Aorta (tissue), 5 donors: ENCODE data around the gene BTBD9. TPM values are rescaled to one million over a fixed set of nuclear protein-coding genes. Genes with fewer than 3 reads are reported as not detected.

Experiments
- ATAC-seq: fragments of 200-7000 bp; cut with Tn5 transposase; one replicate; pipeline ENCODE4 v1.9.1; 2022; ENCODE audit warnings: moderate library complexity; ENCODE audit not compliant: low FRiP score
- DNase-seq, 2 donors: peaks; one replicate each; pipeline ENCODE4 v3.0.0-alpha.2; 2020
- H3K27ac ChIP-seq, 2 donors: one replicate each; pipeline ENCODE4 v1.5.1; 2013; ENCODE audit warnings: low read length in 2 of 2, mild to moderate bottlenecking in 2 of 2, moderate library complexity in 2 of 2, control low read depth in 1 of 2, inconsistent platforms in 1 of 2, low read depth in 1 of 2
- H3K27me3 ChIP-seq, 2 donors: one replicate each; pipeline ENCODE4 v1.6.1; 2013; ENCODE audit warnings: control low read depth in 1 of 2, low read length in 1 of 2, mild to moderate bottlenecking in 1 of 2, moderate library complexity in 1 of 2; ENCODE audit not compliant: insufficient read depth in 2 of 2, control insufficient read depth in 1 of 2
- H3K36me3 ChIP-seq, 2 donors: one replicate each; pipeline ENCODE4 v1.6.1; 2013; ENCODE audit warnings: control low read depth in 1 of 2, low read length in 1 of 2, mild to moderate bottlenecking in 1 of 2; ENCODE audit not compliant: insufficient read depth in 2 of 2, control insufficient read depth in 1 of 2
- H3K4me1 ChIP-seq, 2 donors: one replicate each; pipeline ENCODE4 v1.6.1; 2013; ENCODE audit warnings: low read length in 2 of 2, control low read depth in 1 of 2, mild to moderate bottlenecking in 1 of 2, moderate library complexity in 1 of 2; ENCODE audit not compliant: insufficient read depth in 2 of 2, control insufficient read depth in 1 of 2
- H3K4me3 ChIP-seq, 2 donors: one replicate each; pipeline ENCODE4 v1.5.1; 2013; ENCODE audit warnings: low read length in 2 of 2, control low read depth in 1 of 2, mild to moderate bottlenecking in 1 of 2
- H3K9me3 ChIP-seq: one replicate; pipeline ENCODE4 v1.6.1; 2013; ENCODE audit warnings: mild to moderate bottlenecking, low read length; ENCODE audit not compliant: control insufficient read depth
- WGBS, 2 donors: extraction: QIAGEN DNeasy Blood & Tissue Kit; methylation state at CpG; one replicate each; pipeline ENCODE4 v1.1.7; 2013; 5-methylcytosine and 5-hydroxymethylcytosine counted together
- intact Hi-C, 2 donors: fragments of 100-400 bp; cut with DNase I; formaldehyde crosslinking; loops; one replicate each; pipeline versions ENCODE4 v1.14.2 to v1.15.0; 2022
- polyA plus RNA-seq, 2 donors: library from polyadenylated mRNA; stranded (reverse); fragments of 200-250 nt; gene quantifications; one replicate each; pipeline ENCODE4 v1.2.3, GENCODE V29; 2013
- total RNA-seq, 2 donors: library from RNA; stranded (reverse); fragmentation: NEBNext Ultra II Directional; extraction: Animal tissue kit (Norgen Biotek cat#: 25700); gene quantifications; one replicate each; pipeline ENCODE4 v1.2.1, GENCODE V29; 2021
- donor health status: healthy with polysubstance abuse.
- donor health status: Bipolar disorder and iron deficiency.
- donor health status: DM: no; HTN: no; CAD: no.
- donor health status: DM: no; HTN: no; CAD: no.
- donor health status: DM: yes; HTN: yes; CAD: no.

The BTBD9 gene
- total and polyA plus RNA-seq, 4 donors: 1.5 to 23.6 (median 12.4) TPM

DNA sequence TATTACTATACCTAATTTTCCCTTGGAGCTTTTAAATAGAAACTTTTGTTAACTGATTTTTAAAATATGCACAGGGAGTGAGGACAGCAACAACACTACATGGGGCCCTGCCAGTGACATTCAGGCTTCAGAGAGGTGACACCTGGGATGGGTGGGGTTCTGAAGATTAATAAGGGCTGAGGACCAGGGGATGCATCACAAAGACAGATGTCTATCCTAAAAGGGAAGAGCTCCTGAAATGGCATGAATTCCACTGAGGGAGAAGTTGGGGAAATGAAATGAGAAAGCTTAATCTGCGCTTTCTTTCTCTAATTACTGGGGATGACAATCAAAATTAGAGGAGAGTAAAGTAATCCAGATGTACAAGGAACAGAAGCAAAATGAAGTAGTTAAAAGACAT is 162.8 kb downstream of the BTBD9 start:
- Histone ChIP-seq H3K4me1 (no peaks in the 10 kb centered on the region), H3K4me3 (no peak overlapping the region), H3K36me3 (no peaks in the 10 kb centered on the region), H3K27ac (no peak overlapping the region), H3K27me3 (no peaks in the 10 kb centered on the region), H3K9me3 (no peaks in the 10 kb centered on the region)
- DNase-seq: no peak
- 100% methylated on average over 1 of the region's 1 CpG for WGBS, 2 donors
- intact Hi-C loops: no loop called here
- ATAC-seq: no peak

GRCh38 chr6:38476141-38476540 is 163.6 kb downstream of the BTBD9 start:
- DNase-seq: no peak
- Histone ChIP-seq H3K27ac (no peak overlapping the region), H3K4me1 (no peaks in the 10 kb centered on the region), H3K36me3 (no peaks in the 10 kb centered on the region), H3K27me3 (peaks cover 0 to 2% of the 10 kb centered on the region in 2 donors), H3K4me3 (no peak overlapping the region), H3K9me3 (no peaks in the 10 kb centered on the region)
- no peak for ATAC-seq
- 93 to 99% methylated on average over 1 of the region's 1 CpG for WGBS, 2 donors
- intact Hi-C loops: no loop called here

GRCh38 chr6:38470548-38470947 is 169.2 kb downstream of the BTBD9 start:
- intact Hi-C loops: no loop called here
- H3K4me1 ChIP-seq: no peaks in the 10 kb centered on the region
- no peak for ATAC-seq
- no peak for DNase-seq
- H3K9me3 ChIP-seq: no peaks in the 10 kb centered on the region
- peaks cover 0 to 2% of the 10 kb centered on the region in 2 donors for H3K27me3 ChIP-seq
- no peak overlapping the region for H3K4me3 ChIP-seq
- no peaks in the 10 kb centered on the region for H3K36me3 ChIP-seq
- 98 to 99% methylated on average over 3 of the region's 3 CpGs for WGBS, 2 donors
- no peak overlapping the region for H3K27ac ChIP-seq

- no peaks in the 10 kb centered on the region for H3K4me1 ChIP-seq
- H3K36me3 ChIP-seq: no peaks in the 10 kb centered on the region
- peaks cover 0 to 2% of the 10 kb centered on the region in 2 donors for H3K27me3 ChIP-seq
- whole genome bisulfite sequencing, 2 donors: 87% methylated on average over 3 of the region's 3 CpGs
- H3K4me3 ChIP-seq: no peak overlapping the region
- no peak for ATAC-seq
- H3K9me3 ChIP-seq: no peaks in the 10 kb centered on the region
- no peak overlapping the region for H3K27ac ChIP-seq
- intact Hi-C loops: no loop called here
- DNase-seq: no peak
Measured at GRCh38 chr6:38467566-38467965, 172.2 kb downstream of the BTBD9 start.

DNA sequence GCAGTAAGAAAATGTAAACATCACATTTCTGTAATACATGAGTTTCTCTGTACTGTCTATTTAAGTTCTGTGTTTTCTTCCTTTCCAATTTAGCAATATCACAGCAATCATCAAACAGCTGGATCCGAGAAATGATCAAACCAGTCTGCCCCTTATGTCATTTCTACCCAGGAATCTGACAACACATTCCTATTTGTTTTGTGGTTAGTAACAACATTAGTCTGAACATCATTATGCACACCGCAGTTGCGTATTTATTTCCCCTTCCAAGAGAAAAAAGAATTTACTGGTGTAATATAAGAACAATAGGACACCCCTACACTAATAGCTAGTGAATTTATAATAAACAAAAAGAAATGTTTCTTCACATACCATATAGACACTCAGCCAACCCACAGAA is 179.5 kb downstream of the BTBD9 start:
- intact Hi-C loops: no loop called here
- WGBS, 2 donors: 96% methylated on average over 3 of the region's 3 CpGs
- ATAC-seq: no peak

GRCh38 chr6:38459291-38459690 is 180.4 kb downstream of the BTBD9 start:
- Histone ChIP-seq H3K4me3 (no peak overlapping the region), H3K27me3 (no peaks in the 10 kb centered on the region), H3K4me1 (no peaks in the 10 kb centered on the region), H3K9me3 (no peaks in the 10 kb centered on the region), H3K27ac (no peak overlapping the region), H3K36me3 (no peaks in the 10 kb centered on the region)
- intact Hi-C loops: no loop called here
- DNase-seq (no peak), ATAC-seq (no peak)
- WGBS, 2 donors: 96 to 97% methylated on average over 2 of the region's 2 CpGs

More for the DNA sequence above, 179.5 kb downstream of the BTBD9 start:
- H3K4me3 ChIP-seq: no peak overlapping the region
- H3K27ac ChIP-seq: no peak overlapping the region
- no peaks in the 10 kb centered on the region for H3K36me3 ChIP-seq
- no peaks in the 10 kb centered on the region for H3K9me3 ChIP-seq
- no peaks in the 10 kb centered on the region for H3K27me3 ChIP-seq
- no peak for DNase-seq
- no peaks in the 10 kb centered on the region for H3K4me1 ChIP-seq

DNA sequence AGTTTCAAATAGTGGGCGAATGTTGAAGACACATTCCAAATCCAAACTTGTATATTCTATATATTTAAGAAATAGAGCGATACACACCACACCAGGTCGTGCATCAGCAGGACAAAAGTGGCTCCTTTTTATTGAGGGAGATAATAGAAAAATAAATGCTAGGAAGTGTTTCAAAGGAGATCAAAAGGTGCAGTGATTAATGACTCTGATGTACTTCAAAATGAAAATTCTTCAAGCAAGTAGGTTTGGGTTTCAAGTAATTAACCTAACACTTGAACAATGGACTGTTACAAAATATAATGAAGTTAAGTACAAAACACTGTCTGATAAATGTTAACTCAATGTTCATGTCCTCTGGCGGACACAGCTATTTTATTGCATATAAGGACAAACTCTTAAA is 185.9 kb downstream of the BTBD9 start:
- Histone ChIP-seq H3K4me1 (no peaks in the 10 kb centered on the region), H3K4me3 (no peak overlapping the region), H3K27me3 (no peaks in the 10 kb centered on the region), H3K9me3 (no peaks in the 10 kb centered on the region), H3K36me3 (no peaks in the 10 kb centered on the region), H3K27ac (no peak overlapping the region)
- DNase-seq (no peak), ATAC-seq (no peak)
- 95 to 96% methylated on average over 4 of the region's 4 CpGs for WGBS, 2 donors
- intact Hi-C loops: no loop called here

DNA sequence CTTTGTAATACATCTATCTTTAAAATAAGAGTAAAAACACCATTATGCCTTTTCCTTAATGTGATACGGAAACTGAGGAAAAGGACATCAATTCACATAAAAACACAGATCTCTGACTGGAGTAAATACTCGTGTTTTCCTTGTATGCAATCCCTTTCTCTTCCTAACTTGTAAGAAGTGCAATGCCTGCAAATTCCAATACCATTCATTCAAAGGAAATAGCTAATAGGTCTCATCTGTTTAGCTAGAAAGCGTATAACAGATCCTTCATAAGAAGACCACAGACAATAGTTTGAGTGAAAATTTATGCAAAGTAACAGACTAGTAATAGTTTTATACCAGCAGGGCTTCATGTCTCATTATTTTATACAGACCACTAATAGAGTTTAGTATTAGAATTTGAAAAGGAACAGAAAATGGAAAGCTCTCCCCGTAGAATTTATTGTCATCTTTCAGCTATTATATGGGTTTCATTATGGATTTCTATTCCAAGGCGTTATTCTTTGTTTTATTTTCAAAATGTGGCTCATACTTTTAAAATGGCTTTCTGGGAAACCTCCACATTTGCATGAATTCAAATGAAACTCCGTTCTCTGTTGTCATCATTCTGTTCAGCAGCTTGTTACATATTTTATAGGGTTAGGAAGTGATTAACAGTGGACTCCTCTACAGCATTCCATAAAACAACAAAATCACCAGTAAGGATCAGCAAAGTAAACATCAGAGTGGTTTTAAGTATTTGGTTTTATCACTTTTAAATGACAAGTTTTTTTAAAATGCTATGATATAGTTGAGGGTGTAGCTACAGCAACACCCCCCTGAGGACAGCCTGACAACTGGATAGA is 186.7 kb downstream of the BTBD9 start:
- ATAC-seq (no peak), DNase-seq (no peak)
- Histone ChIP-seq H3K36me3 (no peaks in the 10 kb centered on the region), H3K9me3 (no peaks in the 10 kb centered on the region), H3K4me3 (no peak overlapping the region), H3K4me1 (no peaks in the 10 kb centered on the region), H3K27me3 (no peaks in the 10 kb centered on the region), H3K27ac (no peak overlapping the region)
- intact Hi-C loops: no loop called here
- WGBS, 2 donors: 84 to 91% methylated on average over 6 of the region's 6 CpGs

GRCh38 chr6:38450717-38451116 is 189.0 kb downstream of the BTBD9 start:
- H3K4me1 ChIP-seq: peaks cover 2 to 3% of the 10 kb centered on the region in 2 donors
- no peaks in the 10 kb centered on the region for H3K9me3 ChIP-seq
- ATAC-seq (no peak), DNase-seq (no peak)
- no peaks in the 10 kb centered on the region for H3K27me3 ChIP-seq
- H3K4me3 ChIP-seq: no peak overlapping the region
- WGBS, 2 donors: 95 to 98% methylated on average over 2 of the region's 2 CpGs
- H3K36me3 ChIP-seq: no peaks in the 10 kb centered on the region
- no peak overlapping the region for H3K27ac ChIP-seq
- intact Hi-C loops: no loop called here
